Glomerular visceral epithelial cell (primary cell): Measurements from ENCODE around the gene NPTX2.
"Not testable (repeated sequence)": the region's sequence is repeated elsewhere in the genome, so short reads cannot be mapped to it uniquely, and the experiment has no call there.

Experiments
- DNase-seq: peaks from one replicate; pipeline ENCODE4 v3.0.0-alpha.2; 2016; ENCODE audit errors: extremely low spot score

The NPTX2 gene, protein sequence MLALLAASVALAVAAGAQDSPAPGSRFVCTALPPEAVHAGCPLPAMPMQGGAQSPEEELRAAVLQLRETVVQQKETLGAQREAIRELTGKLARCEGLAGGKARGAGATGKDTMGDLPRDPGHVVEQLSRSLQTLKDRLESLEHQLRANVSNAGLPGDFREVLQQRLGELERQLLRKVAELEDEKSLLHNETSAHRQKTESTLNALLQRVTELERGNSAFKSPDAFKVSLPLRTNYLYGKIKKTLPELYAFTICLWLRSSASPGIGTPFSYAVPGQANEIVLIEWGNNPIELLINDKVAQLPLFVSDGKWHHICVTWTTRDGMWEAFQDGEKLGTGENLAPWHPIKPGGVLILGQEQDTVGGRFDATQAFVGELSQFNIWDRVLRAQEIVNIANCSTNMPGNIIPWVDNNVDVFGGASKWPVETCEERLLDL

GRCh38 chr7:98617051-98617959 is at the start of gene NPTX2:
NPTX2 (plus strand) TSS chr7:98617285; CDS start chr7:98617462, 177 bp downstream.
- DNase-seq, result no peak

DNA sequence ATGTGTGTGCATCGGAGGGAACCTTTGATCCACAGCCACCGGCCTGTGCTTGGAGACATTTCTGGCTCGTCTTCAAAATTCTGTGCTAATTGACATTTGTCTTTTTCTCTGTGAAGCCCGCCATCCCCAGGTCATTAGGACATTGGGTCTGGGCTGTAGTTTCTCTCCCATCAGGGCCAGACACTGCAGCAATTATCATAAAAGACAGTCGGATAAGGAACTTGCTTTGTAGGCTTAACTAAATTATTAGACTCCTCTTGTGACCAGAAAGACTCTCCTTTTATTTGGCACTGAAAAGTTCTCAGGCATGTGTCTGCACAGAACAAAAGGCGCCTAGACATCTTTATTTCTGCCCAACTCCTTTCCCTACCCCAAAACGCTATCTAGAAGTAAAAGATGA is 49.1 kb upstream of the NPTX2 start:
- DNase-seq, result no peak

- DNase-seq, result no peak
Measured at GRCh38 chr7:98568891-98569290, 48.2 kb upstream of the NPTX2 start.

DNA sequence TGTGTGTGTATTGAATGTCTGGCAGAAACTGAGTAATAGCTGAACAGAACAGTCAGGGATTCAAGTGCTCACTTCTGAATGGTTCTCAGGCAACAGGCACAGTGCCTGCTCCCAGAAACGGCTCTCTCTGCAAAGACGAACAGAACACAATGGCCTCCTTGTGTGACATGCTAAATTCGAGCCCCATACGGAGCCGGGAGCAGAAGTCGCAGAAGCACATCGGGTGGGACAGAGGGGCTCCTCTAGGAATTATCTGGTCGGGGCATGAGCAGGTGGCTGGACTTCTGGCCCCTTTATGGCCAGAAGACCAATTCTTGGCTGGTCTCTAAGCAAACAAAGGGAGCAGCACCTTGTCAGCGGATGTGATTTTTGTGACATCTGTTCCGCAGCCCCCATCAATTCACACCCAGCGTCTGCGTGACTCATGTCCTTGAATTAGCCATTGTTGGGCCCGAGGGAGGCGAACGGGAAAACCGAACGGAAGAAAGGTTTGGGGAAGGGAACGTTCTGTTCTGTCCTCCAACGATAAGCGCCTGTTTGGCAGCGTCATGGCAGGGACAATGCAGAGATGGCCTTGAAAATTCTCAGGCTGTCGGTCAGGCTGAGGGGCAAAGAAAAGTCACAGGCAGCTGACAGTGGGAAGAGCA is 47.3 kb upstream of the NPTX2 start:
- no peak for DNase-seq

GRCh38 chr7:98571006-98571405 is 46.1 kb upstream of the NPTX2 start:
- no peak for DNase-seq

DNA sequence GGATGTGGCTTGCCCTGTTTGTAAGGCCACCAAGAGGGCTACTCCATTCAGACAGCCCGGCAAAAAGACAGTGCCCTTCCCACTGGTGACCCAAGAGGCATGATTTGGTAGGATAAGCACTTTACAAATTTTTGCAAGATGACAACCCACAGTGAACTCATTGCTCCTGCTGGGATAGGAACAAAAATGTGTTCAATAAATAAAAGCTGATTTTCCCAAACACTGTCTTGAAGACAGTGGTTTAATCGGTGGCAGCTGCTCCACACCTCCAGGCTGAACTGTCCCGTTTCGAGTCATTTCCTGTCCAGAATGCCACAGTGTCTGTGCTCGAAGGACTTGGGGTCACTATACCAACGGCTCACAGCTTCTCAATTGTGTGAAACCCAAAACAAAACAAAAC is 45.1 kb upstream of the NPTX2 start:
- DNase-seq, result no peak

DNA sequence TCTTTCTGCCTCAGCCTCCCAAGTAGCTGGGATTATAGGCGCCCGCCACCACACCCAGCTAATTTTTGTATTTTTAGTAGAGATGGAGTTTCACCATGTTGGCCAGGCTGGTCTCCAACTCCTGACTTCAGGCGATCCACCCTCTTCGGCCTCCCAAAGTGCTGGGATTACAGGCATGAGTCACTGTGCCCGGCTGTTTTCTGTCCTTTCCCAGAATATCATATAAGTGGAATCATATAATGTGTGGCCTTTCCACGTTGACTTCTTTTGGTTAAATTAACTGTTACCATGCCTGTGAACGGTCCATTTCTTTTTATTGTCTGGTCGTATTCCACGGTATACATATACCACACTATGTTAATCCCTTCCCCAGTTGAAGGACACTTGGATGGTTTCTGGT is 44.4 kb upstream of the NPTX2 start:
- not testable (repeated sequence) for DNase-seq

DNA sequence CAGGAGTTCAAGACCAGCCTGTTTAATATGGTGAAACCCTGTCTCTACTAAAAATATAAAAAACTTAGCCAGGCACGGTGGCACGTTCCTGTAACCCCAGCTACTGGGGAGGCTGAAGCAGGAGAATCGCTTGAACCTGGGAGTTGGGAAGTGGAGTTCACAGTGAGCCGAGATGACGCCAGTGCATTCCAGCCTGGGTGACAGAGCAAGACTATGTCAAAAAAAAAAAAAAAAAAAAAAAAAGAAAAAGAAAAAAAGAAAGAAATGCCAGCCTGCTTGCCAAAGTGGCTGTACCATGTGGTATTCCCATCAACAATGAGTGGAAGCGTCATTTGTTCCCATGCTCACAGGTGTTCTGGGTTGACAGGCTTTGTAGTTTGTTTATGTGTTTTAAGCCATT is 43.3 kb upstream of the NPTX2 start:
- DNase-seq, result no peak

DNA sequence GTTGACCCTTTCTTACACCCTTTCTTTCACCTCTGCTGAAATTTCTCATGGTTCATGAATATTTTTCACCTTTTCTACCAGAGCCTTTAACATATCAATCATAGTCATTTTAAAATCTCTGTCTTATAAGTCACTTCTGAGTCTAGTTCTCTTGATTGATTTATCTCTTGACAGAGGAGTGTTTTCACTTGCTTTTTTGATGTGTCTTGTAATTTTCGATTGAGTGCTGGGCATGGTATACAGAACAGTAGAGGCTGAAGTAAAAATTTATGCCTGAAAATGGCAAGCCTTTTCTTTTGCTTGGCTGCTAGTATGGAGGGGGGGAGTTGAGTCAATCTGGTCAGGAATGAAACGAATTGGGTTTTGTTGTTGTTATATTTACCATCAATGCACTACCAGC is 41.2 kb upstream of the NPTX2 start:
- no peak for DNase-seq

DNA sequence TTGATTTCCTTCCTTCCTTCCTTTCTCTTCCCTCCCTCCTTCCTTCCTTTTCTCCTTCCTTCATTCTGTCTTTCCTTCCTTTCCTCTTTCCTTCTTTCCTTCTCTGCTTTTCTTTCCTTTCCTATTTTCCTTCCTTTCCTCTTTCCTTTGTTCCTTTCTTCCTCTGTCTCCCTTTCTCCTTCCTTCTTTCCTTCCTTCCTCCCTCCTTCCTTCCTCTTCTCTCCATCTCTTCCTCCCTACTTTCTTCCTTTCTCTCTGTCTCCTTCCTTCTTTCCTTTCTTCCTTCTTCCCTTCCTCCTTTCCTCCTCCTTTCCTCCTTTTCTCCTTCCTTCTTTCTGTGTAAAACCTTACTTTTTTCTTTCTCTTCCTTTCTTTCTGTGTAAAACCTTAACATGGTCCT is 32.3 kb upstream of the NPTX2 start:
- DNase-seq, result no peak

GRCh38 chr7:98591926-98592325 is 25.2 kb upstream of the NPTX2 start:
- no peak for DNase-seq

GRCh38 chr7:98594348-98594747 is 22.7 kb upstream of the NPTX2 start:
- no peak for DNase-seq

DNA sequence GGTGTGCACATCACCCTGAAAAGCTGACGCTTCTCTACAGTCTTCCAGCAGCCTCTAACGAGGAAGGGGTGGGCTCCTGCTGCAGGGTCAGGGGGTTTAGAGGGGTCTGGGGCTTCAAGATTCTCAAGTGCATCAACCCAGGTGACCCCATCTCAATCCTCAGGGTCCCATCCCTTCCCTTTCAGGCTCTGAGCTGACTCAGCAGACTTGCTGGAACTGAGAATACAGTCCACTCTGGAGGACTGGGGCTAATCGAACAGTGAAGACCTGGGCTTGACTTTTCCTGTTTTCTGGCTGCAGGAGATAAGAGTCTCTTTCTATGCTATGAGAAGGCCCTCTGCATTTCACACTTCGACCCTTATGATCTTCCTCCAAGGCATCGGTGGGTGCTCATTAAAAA is 22.3 kb upstream of the NPTX2 start:
- DNase-seq, result no peak

DNA sequence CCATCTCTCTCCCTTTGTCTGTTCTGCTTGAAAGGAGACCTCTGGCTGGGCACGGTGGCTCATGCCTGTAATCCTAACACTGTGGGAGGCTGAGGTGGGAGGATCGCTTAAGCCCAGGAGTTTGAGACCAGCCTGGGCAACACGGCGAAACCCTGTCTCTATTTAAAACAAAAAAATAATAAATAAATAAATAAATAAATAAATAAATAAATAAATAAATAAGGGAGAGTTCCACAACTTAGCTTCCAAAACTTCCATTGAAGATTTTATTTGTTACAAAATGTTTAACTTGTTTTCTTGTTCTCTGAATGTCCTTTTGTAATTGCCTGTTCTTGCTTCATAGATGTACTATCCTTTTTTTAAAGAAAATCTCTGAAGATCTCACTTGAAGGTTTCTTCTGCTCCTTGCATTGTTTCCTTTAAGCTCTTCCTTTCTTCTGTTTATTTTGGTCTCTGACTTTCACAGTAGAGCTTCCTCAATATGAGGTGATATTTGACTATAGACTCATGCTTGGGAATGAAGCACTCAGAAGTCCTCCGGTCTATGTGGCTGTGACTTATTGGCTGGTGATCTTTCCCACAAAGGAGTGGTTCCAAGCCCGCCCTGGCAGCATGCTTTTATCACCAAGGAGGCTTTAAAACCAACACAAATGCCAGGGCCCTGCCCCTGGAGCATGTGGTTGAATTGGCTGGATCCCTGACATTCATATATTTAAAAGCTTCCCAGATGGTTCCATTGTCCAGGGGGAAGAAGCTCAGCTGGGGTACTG is 18.1 kb upstream of the NPTX2 start:
- DNase-seq, result no peak

GRCh38 chr7:98599886-98600285 is 17.2 kb upstream of the NPTX2 start:
- DNase-seq, result no peak

DNA sequence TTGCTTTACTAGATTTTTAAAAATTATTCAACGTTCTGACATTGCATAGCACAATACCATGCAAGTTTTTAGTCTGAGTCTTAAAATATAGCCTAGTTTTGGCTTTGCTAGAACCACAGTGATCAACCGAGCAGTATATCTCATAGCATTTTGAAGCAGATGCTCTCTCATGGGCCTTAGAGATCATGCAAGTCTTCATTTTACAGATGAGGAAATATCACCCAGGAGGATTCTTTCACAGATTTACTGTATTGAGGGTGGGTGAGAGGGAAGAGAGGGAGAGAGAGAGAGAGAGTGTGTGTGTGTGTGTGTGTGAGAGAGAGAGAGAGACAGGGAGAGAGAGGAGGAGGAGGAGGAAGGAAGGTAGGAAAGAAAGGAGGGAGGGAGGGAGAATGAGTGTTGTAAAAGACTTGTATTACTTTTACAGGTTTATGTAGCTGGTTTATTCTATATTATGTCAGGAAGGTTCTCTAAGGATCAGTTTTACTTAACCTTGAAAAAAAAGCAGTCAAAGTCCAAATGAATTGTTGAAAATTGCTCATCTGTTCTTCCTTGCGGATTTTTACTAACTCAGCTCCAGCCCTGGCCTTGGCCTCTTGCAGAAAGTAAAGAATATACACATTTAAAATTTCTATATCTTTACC is 14.2 kb upstream of the NPTX2 start:
- no peak for DNase-seq

DNA sequence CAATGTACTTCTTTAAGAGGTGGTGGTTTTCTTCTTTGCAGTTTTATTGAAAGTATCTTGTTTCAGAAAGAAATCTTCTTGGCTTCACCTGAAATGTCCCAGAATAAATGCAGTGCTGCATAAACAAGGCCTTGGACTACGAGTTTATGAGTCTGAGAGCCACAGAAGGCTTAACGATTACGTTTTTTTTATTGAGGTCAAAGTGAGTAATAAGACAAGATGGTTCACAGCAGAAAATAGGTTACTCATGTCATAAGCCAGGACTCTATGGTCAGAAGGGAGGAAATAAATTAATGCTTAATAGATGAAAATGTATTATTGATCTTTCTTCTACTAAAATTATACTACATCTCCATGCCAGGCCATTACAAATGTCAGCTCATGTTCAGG is 13.7 kb upstream of the NPTX2 start:
- DNase-seq, result no peak

DNA sequence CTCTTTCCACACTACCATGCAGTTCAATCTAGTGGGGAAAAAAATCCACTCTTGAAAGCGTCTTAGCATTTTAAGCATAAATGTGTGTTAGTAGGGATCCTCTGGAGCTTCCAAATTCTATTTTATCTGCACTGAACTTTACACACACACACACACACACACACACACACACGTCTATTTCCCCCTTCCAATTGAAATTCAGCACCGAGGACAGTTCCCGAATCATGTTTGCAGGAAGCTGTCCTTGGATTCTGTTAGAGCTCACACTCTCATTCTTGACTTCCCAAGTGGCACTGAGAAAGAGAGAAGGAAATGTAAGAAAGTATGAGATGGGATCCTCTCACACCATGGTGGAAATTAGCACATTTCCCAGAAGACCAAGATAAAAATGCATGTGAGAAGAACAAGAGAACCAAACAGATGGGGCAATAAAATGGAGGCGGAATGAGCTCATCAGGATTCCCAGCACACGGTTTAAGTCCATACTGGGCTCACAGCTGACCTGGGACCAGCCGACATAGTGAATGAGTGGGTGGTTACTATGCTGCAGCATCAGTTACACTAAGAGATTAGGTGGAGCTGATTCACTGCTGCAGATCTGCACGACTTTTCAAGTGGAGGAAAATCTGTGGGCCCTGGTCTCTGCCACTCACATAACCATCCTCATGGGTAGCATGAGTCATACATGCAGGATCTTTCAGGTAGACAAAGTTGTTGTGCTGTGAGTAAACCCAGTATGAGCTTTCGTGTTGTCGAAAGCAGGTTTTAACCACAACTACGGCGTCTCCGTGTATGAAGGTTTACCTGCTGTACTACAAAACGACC is 3.3 kb upstream of the NPTX2 start:
- DNase-seq, result no peak

- DNase-seq, result no peak
Measured at GRCh38 chr7:98616381-98617050, 569 bp upstream of the NPTX2 start.

DNA sequence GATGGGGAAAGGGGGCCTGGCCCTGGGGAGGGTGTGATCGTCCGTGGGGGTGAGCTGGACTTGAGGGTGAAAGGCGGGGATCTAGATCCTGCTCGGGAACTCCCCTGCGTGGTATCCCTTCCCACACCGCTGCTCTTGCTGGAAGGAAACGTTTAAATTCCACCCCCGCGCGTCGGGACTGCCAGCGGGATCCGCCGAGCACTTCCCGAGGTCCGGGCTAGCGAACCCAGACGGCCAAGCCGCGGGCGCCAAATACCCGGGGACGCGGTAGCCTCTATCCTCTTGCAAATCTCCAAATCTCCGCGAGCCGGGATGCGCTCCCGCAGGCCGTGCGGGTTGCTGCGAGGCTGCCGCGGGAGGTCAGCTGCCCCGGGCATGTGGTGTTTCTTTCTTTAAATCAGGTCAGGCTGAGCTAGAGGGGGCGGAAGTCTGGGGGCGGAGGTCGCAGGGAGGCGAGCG is 904 bp downstream of the NPTX2 start:
- DNase-seq, result no peak
